ENCODE data around the gene BGN. TPM values are rescaled to one million over a fixed set of nuclear protein-coding genes. Genes with fewer than 3 reads are reported as not detected.

Gene BGN
- total RNA-seq, 1 experiment from 2014 or later: 2.9 TPM

GRCh38 chrX:153526801-153527200 lies 32.0 kb downstream of the BGN start:
- H3K27ac ChIP-seq (ENCODE audit: low read length): no peak overlapping the region
- in situ Hi-C loops (cut with HindIII; ENCODE audit: low pct_unique_long_range_greater_than_20kb, low sequenced_read_pairs) (no loop called here), intact Hi-C loops (cut with micrococcal nuclease; ENCODE audit: unreplicated experiment) (no loop called here)
- no TSS peak for BruUV-seq (replicated peaks)
- no peaks in the 10 kb centered on the region for H3K27me3 ChIP-seq (ENCODE audit: control insufficient read depth, insufficient read depth, low read length)
- no peaks in the 10 kb centered on the region for H3K9me3 ChIP-seq (ENCODE audit: control insufficient read depth, insufficient read depth, low read depth, low read length)
- no peak for DNase-seq (ENCODE audit: low read depth, low spot score)
- H3K36me3 ChIP-seq (ENCODE audit: control insufficient read depth, insufficient read depth, low read length): no peaks in the 10 kb centered on the region
- ChIA-PET CTCF (no interaction called here), POLR2A (no interaction called here)
- TF ChIP-seq POLR2AphosphoS5 (IDR thresholded peaks at IDR 0.05; ENCODE audit: low read depth, low read length) (no peak), TCF7L2 (IDR thresholded peaks at IDR 0.05; ENCODE audit: low read depth, low read length) (no peak), REST (IDR thresholded peaks at IDR 0.05; ENCODE audit: insufficient read depth in 1 of 2, low read depth in 2 of 2, low read length in 1 of 2) (no peak), CTCF (IDR thresholded peaks at IDR 0.05) (no peak), SIN3A (IDR thresholded peaks at IDR 0.05; ENCODE audit: borderline replicate concordance, insufficient read depth, low read depth, low read length) (no peak)
- H3K4me3 ChIP-seq (ENCODE audit: low read depth in 2 of 2, low read length in 2 of 2): no peak overlapping the region
- H3K4me1 ChIP-seq (ENCODE audit: control insufficient read depth, insufficient read depth, low read length): no peaks in the 10 kb centered on the region; the same call in 1 of the 2 replicates
- ATAC-seq: no peak

- Histone ChIP-seq H3K4me1 (ENCODE audit: control insufficient read depth, insufficient read depth, low read length) (no peaks in the 10 kb centered on the region), H3K9me3 (ENCODE audit: control insufficient read depth, insufficient read depth, low read depth, low read length) (no peaks in the 10 kb centered on the region), H3K27ac (ENCODE audit: low read length) (no peak overlapping the region), H3K36me3 (ENCODE audit: control insufficient read depth, insufficient read depth, low read length) (no peaks in the 10 kb centered on the region), H3K27me3 (ENCODE audit: control insufficient read depth, insufficient read depth, low read length) (no peaks in the 10 kb centered on the region), H3K4me3 (ENCODE audit: low read depth in 2 of 2, low read length in 2 of 2) (no peak overlapping the region)
- no peak for ATAC-seq
- ChIA-PET CTCF (no interaction called here), POLR2A (no interaction called here)
- TF ChIP-seq REST (IDR thresholded peaks at IDR 0.05; ENCODE audit: insufficient read depth in 1 of 2, low read depth in 2 of 2, low read length in 1 of 2): no peak
- TF ChIP-seq POLR2AphosphoS5 (IDR thresholded peaks at IDR 0.05; ENCODE audit: low read depth, low read length): no peak
- intact Hi-C loops (cut with micrococcal nuclease; ENCODE audit: unreplicated experiment): no loop called here
- no peak for DNase-seq (ENCODE audit: low read depth, low spot score)
- no TSS peak for BruUV-seq (replicated peaks)
- in situ Hi-C loops (cut with HindIII; ENCODE audit: low pct_unique_long_range_greater_than_20kb, low sequenced_read_pairs): no loop called here
These were observed 32.4 kb downstream of the BGN start for GRCh38 chrX:153527208-153527607.

All from Panc1 (cell line).